HL-60/S4 (cell line): ENCODE measurements around the gene CPEB3.

Experiments
- in situ Hi-C: fragments of 300-500 bp; cut with MboI; formaldehyde crosslinking; loops from 2 replicates; pipeline ENCODE4 v1.14.3; 2022; ENCODE audit warnings: low sequenced_read_pairs

The CPEB3 gene

DNA sequence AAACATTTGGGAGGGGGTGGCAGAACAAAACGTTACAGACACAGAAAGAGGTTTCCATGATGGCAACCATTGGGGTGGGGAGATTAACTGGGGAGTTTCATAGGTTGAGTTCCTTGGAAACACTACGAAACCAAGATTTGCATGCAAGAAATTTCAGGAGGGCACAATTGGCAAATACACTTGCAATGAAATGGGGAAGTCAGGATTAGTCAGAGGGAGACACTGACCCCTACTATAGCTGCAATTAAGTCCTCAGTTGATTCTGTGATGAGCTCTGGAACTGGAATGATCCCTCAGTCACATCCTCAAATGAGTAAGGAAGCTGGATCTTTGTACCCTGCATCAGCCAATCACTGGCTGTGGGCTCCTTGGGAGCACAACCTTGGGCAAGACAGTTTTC, 22.1 kb downstream of the CPEB3 start:
- in situ Hi-C loops, result no loop called here

DNA sequence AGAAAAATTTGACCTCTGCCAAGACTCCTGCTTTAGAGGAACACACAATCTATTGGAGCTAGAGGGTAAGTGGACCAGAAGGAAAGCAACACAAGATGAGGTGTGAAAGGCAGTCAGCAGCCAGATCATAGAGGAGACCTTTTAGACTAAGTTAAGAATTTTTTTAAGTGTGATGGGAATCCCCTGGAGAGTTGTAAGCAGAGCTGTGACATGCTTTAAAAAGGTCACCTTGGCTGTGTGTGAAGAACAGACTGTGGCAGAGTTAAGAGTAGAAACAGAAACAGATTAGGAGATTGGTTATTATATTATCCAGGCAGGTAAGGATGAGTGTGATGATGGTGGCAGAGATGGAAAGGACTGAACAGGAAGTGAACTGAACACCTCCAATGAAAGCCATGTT, 23.5 kb downstream of the CPEB3 start:
- in situ Hi-C loops, result no loop called here

DNA sequence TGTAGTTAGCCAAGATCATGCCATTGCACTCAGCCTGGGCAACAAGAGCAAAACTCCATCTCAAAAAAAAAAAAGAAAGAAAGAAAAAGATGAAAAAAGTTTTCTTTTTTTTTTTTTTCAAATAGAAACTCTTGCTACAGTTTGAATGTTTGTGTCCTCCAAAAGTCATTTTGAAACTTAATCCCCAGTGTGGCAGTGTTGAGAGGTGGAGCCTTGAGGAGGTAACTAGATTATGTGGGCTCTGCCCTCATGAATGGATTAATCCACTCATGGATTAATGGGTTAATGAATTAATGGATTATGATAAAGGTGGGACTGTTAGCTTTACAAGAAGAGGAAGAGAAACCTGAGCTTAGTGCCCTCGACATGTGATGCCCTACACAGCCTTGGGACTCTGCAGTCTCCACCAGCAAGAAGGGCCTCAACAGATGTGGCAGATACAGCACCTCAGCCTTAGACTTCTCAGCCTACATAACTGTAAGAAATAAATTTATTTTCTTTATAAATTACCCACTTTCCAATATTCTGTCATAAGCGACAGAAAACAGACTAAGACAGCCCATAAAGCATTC, 25.1 kb downstream of the CPEB3 start:
- in situ Hi-C loops, result no loop called here

DNA sequence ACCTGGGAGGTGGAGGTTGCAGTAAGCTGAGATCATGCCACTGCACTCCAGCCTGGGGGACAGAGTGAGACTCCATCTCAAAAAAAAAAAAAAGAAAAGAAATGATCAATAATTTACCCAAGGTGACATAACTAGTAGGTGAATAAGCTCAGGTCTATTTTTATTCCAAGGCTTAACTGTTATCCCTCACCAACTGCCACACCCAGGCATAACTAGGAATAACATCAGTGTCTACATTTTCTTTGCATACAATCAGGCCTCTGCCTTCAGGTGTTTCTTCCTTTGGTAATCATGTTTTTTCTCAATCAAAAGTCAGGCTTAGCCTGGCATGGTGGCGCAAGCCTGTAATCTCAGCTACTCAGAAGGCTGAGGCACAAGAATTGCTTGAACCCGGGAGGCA, 26.6 kb downstream of the CPEB3 start:
- in situ Hi-C loops, result no loop called here

DNA sequence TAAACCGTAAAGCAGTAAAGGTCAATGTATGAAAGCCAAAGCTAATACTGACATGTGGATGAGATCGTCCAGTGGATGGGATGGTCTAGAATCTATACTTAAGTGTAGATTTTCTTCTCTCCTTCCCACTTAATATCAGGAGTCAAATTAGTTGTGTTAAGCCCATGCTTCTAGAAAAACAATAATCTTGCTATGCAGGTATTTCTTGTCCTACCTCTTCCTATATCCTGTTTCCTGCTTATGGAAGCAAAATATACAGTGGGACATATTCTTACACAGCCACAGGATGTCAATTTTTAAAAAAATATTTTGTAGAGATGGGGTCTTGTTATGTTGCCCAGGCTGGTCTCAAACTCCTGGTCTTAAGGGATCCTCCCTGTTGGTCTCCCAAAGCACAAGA, 27.5 kb downstream of the CPEB3 start:
- in situ Hi-C loops, result no loop called here

DNA sequence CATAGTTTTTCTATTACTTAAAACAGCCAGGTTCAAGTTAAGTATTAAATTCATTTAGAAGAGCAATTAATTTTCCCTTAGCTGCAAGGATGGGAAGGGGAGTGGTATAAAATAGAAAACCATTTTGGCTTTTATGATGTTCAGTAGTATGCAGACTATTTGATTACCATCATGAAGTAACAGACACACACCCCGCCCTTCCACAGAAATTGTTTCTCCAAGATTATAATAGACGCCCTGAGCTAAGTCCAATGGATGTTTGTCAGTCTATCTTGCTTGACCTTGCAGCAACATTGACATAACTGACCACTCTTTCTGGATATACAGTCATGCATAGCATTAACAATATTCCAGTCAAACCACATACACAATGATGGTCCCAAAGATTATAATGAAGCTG, 42.3 kb downstream of the CPEB3 start:
- in situ Hi-C loops, result no loop called here

GRCh38 chr10:92244796-92245195, 46.1 kb downstream of the CPEB3 start:
- in situ Hi-C loops, result no loop called here

- in situ Hi-C loops, result no loop called here
These were observed 47.8 kb downstream of the CPEB3 start for GRCh38 chr10:92242910-92243671.

GRCh38 chr10:92242380-92242779, 48.5 kb downstream of the CPEB3 start:
- in situ Hi-C loops, result no loop called here

DNA sequence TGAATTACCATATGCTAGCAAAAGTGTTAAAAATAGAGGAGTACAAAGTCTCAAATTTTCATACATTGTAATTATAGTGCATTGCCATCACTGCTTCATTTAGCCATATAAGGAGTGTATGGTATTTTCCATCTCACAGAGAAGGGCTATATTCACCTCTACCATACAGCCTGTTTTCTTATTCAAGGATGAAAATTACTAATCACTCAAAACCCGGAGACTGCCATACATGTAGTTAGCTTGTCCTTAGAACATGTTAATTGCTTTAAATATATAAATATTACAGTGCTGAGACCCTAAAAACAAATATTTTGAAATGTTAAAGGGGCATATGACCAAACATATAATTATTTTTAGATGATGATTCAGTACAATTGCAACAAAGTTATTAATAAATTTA, 49.4 kb downstream of the CPEB3 start:
- in situ Hi-C loops, result no loop called here

- in situ Hi-C loops, result no loop called here
These were observed 49.7 kb downstream of the CPEB3 start for GRCh38 chr10:92241158-92241500.

GRCh38 chr10:92240289-92241157, 50.4 kb downstream of the CPEB3 start:
- in situ Hi-C loops, result no loop called here

DNA sequence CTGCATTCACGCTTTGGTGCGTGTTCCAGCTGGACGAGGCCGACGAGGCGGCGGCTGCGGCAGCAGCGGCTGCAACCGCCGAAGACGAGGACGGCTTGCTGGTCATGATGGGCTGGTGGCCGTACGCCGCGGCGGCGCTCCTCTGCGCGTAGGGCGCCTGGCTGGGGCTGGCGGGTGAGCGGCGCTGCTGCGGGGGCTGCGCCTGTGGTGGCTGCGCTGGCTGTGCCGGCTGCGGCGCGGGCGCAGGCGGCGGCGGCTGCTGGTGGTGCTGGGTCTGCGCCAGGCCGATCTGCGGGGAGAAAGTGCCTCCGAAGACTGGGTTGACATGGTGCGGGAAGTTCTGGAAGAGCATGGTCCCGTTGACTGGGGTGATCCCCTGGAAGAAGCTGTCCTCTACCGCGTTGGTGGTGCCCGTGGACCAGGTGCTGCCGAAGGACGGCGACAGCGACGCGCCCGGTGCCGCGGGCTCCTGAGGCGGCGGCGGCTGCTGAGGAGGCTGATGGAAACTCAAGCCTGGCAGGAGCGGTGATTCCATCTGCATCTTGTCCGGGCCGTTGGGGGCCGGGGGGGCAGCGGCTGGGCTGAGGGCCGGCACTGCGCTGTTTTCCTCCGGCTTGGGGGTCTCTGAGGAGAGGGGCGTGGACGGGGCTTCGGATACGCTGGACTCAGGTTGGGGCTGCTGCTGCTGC, 51.1 kb downstream of the CPEB3 start:
- in situ Hi-C loops, result no loop called here

DNA sequence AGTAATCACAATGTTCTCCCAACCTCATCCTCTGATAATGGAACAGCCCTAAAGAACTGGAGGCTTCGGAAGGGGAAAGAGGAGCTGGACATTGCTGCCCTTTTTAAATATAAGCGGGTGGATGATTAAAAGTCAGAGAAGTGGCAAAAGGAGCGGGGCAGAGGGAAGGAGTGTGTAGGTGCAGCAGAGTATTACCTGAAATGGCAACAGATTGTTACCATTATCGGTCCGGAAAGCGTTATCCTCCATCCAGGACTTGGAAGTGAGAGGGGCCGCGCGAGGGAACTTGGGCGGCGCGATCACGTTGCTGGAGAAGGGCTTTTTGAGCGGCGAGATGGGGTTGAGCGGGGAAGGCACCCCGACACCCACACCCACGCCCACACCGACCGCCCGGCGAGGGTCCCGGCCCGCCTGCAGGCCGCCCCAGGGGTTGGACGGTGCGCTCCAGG, 51.7 kb downstream of the CPEB3 start:
- in situ Hi-C loops, result no loop called here

- in situ Hi-C loops, result no loop called here
These were observed 52.2 kb downstream of the CPEB3 start for GRCh38 chr10:92238586-92239098.

DNA sequence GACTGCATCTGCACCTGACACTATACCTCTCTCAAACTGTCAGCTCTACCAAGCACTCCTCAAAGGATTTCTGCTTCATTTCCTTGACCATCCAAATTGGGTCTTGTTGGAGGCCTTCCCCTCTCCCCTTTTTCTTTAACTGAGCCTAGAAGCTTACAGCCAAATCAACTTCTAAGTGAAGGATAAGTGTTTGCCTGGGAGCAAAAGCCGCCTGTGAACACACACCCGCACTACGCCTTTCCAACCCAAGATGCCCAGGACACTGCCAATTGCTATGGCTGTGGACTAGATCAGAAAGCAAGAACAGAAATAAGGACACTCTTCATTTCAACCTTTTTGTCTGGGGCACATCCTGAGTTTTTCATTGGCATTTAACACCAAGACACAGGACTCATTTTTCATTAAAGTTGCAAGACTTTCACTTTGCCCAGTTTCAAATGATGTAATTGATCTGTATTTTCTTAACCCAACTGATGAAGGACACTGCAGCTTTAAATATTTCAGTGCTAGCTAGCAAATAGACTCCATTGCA, 52.8 kb downstream of the CPEB3 start:
- in situ Hi-C loops, result no loop called here

- in situ Hi-C loops, result no loop called here
These were observed 59.7 kb downstream of the CPEB3 start for GRCh38 chr10:92231196-92231595.

GRCh38 chr10:92222603-92223262, 68.1 kb downstream of the CPEB3 start:
- in situ Hi-C loops, result no loop called here

GRCh38 chr10:92219559-92219958, 71.3 kb downstream of the CPEB3 start:
- in situ Hi-C loops, result no loop called here

GRCh38 chr10:92218569-92218968, 72.3 kb downstream of the CPEB3 start:
- in situ Hi-C loops, result no loop called here
